ENCODE results near the gene SMIM12.
A peak's percentile ranks its signal among the peaks of the same experiment; 100 is the strongest.

Gene SMIM12

DNA sequence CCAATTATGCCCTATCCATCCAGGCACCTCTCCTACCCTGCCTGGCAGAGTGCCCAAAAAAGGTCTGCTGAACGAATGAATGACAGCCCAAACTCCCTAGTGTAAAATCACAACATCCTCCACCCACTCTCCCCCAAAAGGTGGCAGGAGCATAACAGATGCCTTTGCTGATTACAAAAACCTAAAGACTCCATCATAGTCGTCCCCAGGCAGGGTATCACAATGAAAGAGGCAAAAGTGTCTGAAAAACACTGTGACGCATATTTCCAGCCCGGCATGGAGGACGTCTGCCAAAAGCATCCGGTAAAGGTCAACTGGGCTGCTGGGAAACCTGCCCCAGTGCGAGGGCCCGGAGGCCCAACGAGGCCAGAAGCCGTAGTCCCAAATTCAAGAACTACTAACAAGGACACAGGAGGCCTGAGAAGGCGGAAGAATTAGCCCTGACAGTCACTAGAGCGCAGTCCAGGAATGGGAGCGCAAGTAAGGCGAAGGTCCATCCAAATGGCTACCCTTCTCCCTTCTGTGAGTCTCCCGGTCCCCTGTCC, 576 bp downstream of the SMIM12 start:
- Histone ChIP-seq H3K27ac (peak overlapping the region; percentile 40), H3K79me2 (ENCODE audit: insufficient read depth, low read depth) (peaks cover 36% of the 10 kb centered on the region), H4K20me1 (ENCODE audit: insufficient read depth) (no peaks in the 10 kb centered on the region), H3K9ac (peak overlapping the region; percentile 82), H2AFZ (ENCODE audit: low read depth) (peak overlapping the region; percentile 92; the same call in 1 of the 2 replicates), H3K4me3 (IDR thresholded peaks at IDR 0.05; ENCODE audit: insufficient read depth, low read depth, low read length) (peak overlapping the region; percentile 91), H3K4me1 (ENCODE audit: low read depth, poor library complexity, severe bottlenecking) (peaks cover 22% of the 10 kb centered on the region), H3K27me3 (ENCODE audit: insufficient read depth, low read depth) (no peaks in the 10 kb centered on the region), H3K36me3 (ENCODE audit: insufficient read depth) (no peaks in the 10 kb centered on the region), H3K4me2 (peak overlapping the region; percentile 92)
- TF ChIP-seq, protein P1, sequence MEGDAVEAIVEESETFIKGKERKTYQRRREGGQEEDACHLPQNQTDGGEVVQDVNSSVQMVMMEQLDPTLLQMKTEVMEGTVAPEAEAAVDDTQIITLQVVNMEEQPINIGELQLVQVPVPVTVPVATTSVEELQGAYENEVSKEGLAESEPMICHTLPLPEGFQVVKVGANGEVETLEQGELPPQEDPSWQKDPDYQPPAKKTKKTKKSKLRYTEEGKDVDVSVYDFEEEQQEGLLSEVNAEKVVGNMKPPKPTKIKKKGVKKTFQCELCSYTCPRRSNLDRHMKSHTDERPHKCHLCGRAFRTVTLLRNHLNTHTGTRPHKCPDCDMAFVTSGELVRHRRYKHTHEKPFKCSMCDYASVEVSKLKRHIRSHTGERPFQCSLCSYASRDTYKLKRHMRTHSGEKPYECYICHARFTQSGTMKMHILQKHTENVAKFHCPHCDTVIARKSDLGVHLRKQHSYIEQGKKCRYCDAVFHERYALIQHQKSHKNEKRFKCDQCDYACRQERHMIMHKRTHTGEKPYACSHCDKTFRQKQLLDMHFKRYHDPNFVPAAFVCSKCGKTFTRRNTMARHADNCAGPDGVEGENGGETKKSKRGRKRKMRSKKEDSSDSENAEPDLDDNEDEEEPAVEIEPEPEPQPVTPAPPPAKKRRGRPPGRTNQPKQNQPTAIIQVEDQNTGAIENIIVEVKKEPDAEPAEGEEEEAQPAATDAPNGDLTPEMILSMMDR (conservative IDR thresholded peaks at IDR 0.05; ENCODE audit: low read depth, low read length): no peak

DNA sequence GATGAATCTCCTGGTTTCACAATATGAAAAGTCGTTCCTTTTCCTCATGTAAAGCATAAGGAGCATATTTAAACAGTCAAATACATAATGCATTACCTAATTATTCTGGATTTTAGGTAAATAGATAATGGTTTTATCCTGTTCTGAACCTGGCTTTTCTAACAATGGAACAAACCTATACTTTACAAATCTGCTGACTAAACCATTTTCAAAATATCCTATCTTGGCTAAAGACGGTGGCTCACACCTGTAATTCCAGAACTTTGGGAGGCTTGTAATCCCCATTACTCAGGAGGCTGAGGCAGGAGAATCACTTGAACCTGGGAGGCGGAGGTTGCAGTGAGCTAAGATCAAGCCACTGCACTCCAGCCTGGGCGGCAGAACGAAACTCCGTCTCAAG, 2.9 kb downstream of the SMIM12 start:
- Histone ChIP-seq H3K27me3 (ENCODE audit: insufficient read depth, low read depth) (no peaks in the 10 kb centered on the region), H3K4me2 (no peak overlapping the region), H3K4me1 (ENCODE audit: low read depth, poor library complexity, severe bottlenecking) (peaks cover 22% of the 10 kb centered on the region), H3K9ac (no peak overlapping the region), H3K36me3 (ENCODE audit: insufficient read depth) (0 out of 2 replicates have a peak, but pooled peaks cover 3% of the 10 kb centered on the region), H3K4me3 (IDR thresholded peaks at IDR 0.05; ENCODE audit: insufficient read depth, low read depth, low read length) (no peak overlapping the region), H4K20me1 (ENCODE audit: insufficient read depth) (no peaks in the 10 kb centered on the region), H3K79me2 (ENCODE audit: insufficient read depth, low read depth) (peaks cover 36% of the 10 kb centered on the region), H3K27ac (no peak overlapping the region), H2AFZ (ENCODE audit: low read depth) (no peak overlapping the region)
- TF ChIP-seq, protein P1 (conservative IDR thresholded peaks at IDR 0.05; ENCODE audit: low read depth, low read length): no peak

DNA sequence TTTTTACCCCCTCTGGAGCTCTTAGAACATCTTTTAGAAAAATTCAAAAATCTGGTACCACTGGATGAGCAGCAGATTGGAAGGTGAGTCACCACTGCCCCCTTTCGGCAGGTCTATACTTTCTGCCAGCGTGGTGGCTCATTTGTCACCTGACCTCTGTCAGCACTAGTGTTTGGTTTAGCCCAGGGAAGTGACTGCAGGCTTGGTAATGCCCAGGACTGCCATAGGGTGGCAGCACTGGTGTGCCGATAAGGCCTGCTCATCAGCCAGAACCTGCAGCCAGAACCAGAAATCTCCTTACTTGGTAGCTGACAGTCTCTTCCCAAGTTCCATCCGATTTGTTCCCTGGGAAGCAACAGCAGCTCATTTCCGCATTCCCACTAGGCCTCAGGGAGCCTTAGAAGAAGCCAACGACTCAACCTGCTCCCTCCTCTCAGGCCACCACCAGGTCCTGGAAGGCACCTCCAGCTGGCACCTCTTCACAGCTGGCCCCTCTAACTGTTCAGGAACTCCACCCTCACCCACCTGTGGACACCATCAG, 6.8 kb downstream of the SMIM12 start:
- H3K27me3 ChIP-seq (ENCODE audit: insufficient read depth, low read depth): no peaks in the 10 kb centered on the region
- peaks cover 18% of the 10 kb centered on the region for H3K79me2 ChIP-seq (ENCODE audit: insufficient read depth, low read depth)
- no peak overlapping the region for H3K4me2 ChIP-seq
- H3K27ac ChIP-seq: no peak overlapping the region
- TF ChIP-seq, protein P1 (conservative IDR thresholded peaks at IDR 0.05; ENCODE audit: low read depth, low read length): peak; percentile 93
- H3K36me3 ChIP-seq (ENCODE audit: insufficient read depth): 0 out of 2 replicates have a peak, but pooled peaks cover 3% of the 10 kb centered on the region
- no peak overlapping the region for H3K4me3 ChIP-seq (IDR thresholded peaks at IDR 0.05; ENCODE audit: insufficient read depth, low read depth, low read length)
- H3K9ac ChIP-seq: no peak overlapping the region
- no peaks in the 10 kb centered on the region for H4K20me1 ChIP-seq (ENCODE audit: insufficient read depth)
- H3K4me1 ChIP-seq (ENCODE audit: low read depth, poor library complexity, severe bottlenecking): peaks cover 5% of the 10 kb centered on the region
- H2AFZ ChIP-seq (ENCODE audit: low read depth): no peak overlapping the region

DNA sequence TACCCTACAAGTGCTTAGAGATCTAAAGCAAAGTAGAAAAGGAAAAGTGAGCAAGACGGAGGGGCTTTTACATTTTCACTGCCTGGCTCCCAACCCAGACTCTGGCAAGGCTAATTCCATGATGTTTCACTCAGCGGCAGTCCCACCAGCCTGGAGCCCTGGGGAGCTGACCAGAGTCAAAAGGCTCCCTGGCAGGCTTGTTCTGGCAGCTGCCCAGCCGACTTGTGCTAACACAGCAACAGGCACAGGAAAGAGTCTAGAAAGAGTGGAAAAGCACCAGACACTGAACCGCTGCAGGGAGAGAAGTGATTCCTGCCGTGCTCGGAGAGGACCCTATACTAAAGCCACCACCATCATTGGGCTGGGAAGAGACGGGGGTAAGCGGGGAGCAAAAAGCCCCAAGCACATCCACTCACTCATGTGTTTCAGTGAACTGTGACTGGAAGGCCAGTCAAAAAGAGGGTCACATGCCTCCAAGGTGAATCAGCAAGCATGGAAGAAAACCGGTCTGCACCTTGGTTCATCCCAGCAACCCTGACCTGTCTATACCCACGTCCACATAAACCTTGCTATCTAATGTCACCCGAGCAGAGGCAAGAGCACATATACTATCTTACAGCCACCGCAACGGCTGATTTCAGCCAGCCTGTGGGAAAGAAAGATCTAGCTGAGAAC, 8.0 kb downstream of the SMIM12 start:
- Histone ChIP-seq H3K36me3 (ENCODE audit: insufficient read depth) (0 out of 2 replicates have a peak, but pooled peaks cover 3% of the 10 kb centered on the region), H3K4me1 (ENCODE audit: low read depth, poor library complexity, severe bottlenecking) (no peaks in the 10 kb centered on the region), H3K27me3 (ENCODE audit: insufficient read depth, low read depth) (no peaks in the 10 kb centered on the region), H3K9ac (no peak overlapping the region), H3K27ac (no peak overlapping the region), H3K79me2 (ENCODE audit: insufficient read depth, low read depth) (peaks cover 7% of the 10 kb centered on the region; the same call in 1 of the 2 replicates), H2AFZ (ENCODE audit: low read depth) (no peak overlapping the region), H3K4me2 (no peak overlapping the region), H3K4me3 (IDR thresholded peaks at IDR 0.05; ENCODE audit: insufficient read depth, low read depth, low read length) (no peak overlapping the region), H4K20me1 (ENCODE audit: insufficient read depth) (no peaks in the 10 kb centered on the region)
- TF ChIP-seq, protein P1 (conservative IDR thresholded peaks at IDR 0.05; ENCODE audit: low read depth, low read length): no peak

Measured in KMS-11 (cell line).